Ishikawa (cell line): ENCODE measurements around the gene BMS1.

Source experiments
- CEBPB ChIP-seq: IDR thresholded peaks from 2 replicates; pipeline ENCODE4 v1.6.1; 2012
- CREB1 ChIP-seq: IDR thresholded peaks from 2 replicates; pipeline ENCODE4 v1.6.1; 2012; ENCODE audit warnings: low read depth
- EP300 ChIP-seq: IDR thresholded peaks from 2 replicates; pipeline ENCODE4 v1.6.1; 2012; ENCODE audit warnings: borderline replicate concordance
- MAX ChIP-seq: IDR thresholded peaks from 2 replicates; pipeline ENCODE4 v1.6.1; 2012
- RAD21 ChIP-seq: IDR thresholded peaks from 2 replicates; pipeline ENCODE4 v1.6.1; 2012; ENCODE audit warnings: low read depth
- TAF1 ChIP-seq: IDR thresholded peaks from 2 replicates; pipeline ENCODE4 v1.6.1; 2012; ENCODE audit warnings: low read depth, mild to moderate bottlenecking
- TCF12 ChIP-seq: IDR thresholded peaks from 2 replicates; pipeline ENCODE4 v1.6.1; 2012; ENCODE audit warnings: low read depth
- TEAD4 ChIP-seq: IDR thresholded peaks from 2 replicates; pipeline ENCODE4 v1.6.1; 2012
- YY1 ChIP-seq: IDR thresholded peaks from 2 replicates; pipeline ENCODE4 v1.6.1; 2012; ENCODE audit warnings: low read depth
- ZBTB7A ChIP-seq: IDR thresholded peaks from 2 replicates; pipeline ENCODE4 v1.6.1; 2012; ENCODE audit warnings: low read depth

GRCh38 chr10:42801135-42801534 is 18.5 kb downstream of the BMS1 start:
- no peak for TF ChIP-seq TCF12
- TF ChIP-seq MAX = no peak
- TF ChIP-seq CEBPB = no peak
- TF ChIP-seq TAF1 = no peak
- no peak for TF ChIP-seq TEAD4
- no peak for TF ChIP-seq EP300
- TF ChIP-seq RAD21 = no peak
- TF ChIP-seq YY1 = no peak
- no peak for TF ChIP-seq CREB1
- TF ChIP-seq ZBTB7A = no peak
